Measurements from ENCODE around the gene BRI3. TPM values are rescaled to one million over a fixed set of nuclear protein-coding genes. Genes with fewer than 3 reads are reported as not detected.

Gene BRI3
- total and polyA plus RNA-seq, 2 of the 8 experiments (the other 6 are each of a cell fraction or from before 2014, with no cell fraction given), result 77.5 to 93.4 TPM

GRCh38 chr7:98234429-98235147, 46.9 kb upstream of the BRI3 start (continued):
- TF ChIP-seq CHD7 (IDR thresholded peaks at IDR 0.05; ENCODE audit: insufficient replicate concordance, low read length), result no peak
